Neural cell (in vitro differentiated cells): Measurements from ENCODE around the gene CCDC191.

Experiments
- EP300 ChIP-seq: fragments of 450-650 bp; conservative IDR thresholded peaks from 2 replicates; pipeline ENCODE4 v1.6.1; 2014; ENCODE audit warnings: antibody characterized with exemption, mild to moderate bottlenecking, moderate library complexity; ENCODE audit not compliant: poor library complexity, severe bottlenecking
- EZH2 ChIP-seq: fragments of 200-600, 300-800 bp; shearing (Covaris generic), sonication (generic); IDR thresholded peaks from 2 replicates; pipeline ENCODE4 v1.6.1; 2014; ENCODE audit warnings: antibody characterized with exemption, low read length, borderline replicate concordance, mild to moderate bottlenecking; ENCODE audit not compliant: insufficient read depth, poor library complexity, severe bottlenecking
- MXI1 ChIP-seq: fragments of 450-650 bp; conservative IDR thresholded peaks from 2 replicates; pipeline ENCODE4 v1.6.1; 2014; ENCODE audit warnings: antibody characterized with exemption, mild to moderate bottlenecking; ENCODE audit not compliant: poor library complexity, severe bottlenecking
- POLR2AphosphoS5 ChIP-seq: IDR thresholded peaks from 2 replicates; pipeline ENCODE4 v1.6.1; 2012
- RAD21 ChIP-seq: fragments of 450-650 bp; conservative IDR thresholded peaks from 2 replicates; pipeline ENCODE4 v1.6.1; 2014; ENCODE audit warnings: antibody characterized with exemption, mild to moderate bottlenecking, moderate library complexity
- TAF1 ChIP-seq: IDR thresholded peaks from 2 replicates; pipeline ENCODE4 v1.6.1; 2012; ENCODE audit warnings: low read depth
- TF ChIP-seq, protein P1 (sequence below): fragments of 450-650 bp; IDR thresholded peaks from 2 replicates; pipeline ENCODE4 v1.5.1; 2014; ENCODE audit warnings: antibody characterized with exemption, mild to moderate bottlenecking, moderate library complexity; ENCODE audit not compliant: poor library complexity, severe bottlenecking
- TF ChIP-seq, protein P2 (sequence below): IDR thresholded peaks from 2 replicates; pipeline ENCODE4 v1.6.1; 2012; ENCODE audit warnings: borderline replicate concordance

DNA sequence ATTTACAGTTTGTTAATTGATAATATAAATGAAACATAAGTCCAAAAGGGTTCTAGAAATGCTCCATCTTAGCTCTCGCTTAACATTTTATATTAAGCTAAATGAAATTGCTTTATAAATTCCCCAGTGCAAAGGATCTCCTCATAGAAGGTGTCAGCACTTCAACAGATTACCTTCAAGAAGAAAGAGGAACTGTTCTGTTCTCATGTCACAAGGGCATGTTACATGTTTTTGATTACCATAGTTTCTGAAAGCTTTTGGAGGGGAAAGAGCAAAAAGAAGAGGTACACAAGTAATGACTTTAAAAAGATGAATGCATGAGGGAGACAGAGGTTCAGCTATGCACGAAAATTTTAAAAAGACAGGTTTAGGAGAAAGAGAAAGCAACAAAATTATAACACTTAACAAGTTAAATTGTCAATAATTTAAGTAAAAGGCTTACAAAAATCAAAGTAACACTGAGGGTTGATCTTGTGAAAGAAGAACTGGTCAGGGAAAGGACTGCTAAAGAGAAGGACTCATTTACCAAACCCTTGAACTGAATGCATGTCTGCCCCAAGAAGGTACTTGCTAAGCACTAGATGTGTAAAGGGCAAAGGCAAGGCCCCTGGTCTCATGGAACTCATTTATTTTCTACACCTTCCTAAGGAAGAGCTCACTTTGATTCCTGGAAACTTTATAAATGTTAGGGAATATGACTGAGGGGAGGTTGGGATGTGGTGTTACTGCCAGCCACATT lies 45.1 kb downstream of the CCDC191 start:
- TF ChIP-seq RAD21: no peak
- no peak for TF ChIP-seq EZH2
- no peak for TF ChIP-seq POLR2AphosphoS5
- TF ChIP-seq EP300: no peak
- TF ChIP-seq, protein P1, sequence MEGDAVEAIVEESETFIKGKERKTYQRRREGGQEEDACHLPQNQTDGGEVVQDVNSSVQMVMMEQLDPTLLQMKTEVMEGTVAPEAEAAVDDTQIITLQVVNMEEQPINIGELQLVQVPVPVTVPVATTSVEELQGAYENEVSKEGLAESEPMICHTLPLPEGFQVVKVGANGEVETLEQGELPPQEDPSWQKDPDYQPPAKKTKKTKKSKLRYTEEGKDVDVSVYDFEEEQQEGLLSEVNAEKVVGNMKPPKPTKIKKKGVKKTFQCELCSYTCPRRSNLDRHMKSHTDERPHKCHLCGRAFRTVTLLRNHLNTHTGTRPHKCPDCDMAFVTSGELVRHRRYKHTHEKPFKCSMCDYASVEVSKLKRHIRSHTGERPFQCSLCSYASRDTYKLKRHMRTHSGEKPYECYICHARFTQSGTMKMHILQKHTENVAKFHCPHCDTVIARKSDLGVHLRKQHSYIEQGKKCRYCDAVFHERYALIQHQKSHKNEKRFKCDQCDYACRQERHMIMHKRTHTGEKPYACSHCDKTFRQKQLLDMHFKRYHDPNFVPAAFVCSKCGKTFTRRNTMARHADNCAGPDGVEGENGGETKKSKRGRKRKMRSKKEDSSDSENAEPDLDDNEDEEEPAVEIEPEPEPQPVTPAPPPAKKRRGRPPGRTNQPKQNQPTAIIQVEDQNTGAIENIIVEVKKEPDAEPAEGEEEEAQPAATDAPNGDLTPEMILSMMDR: no peak
- no peak for TF ChIP-seq MXI1
- TF ChIP-seq TAF1: no peak
- TF ChIP-seq, protein P2, sequence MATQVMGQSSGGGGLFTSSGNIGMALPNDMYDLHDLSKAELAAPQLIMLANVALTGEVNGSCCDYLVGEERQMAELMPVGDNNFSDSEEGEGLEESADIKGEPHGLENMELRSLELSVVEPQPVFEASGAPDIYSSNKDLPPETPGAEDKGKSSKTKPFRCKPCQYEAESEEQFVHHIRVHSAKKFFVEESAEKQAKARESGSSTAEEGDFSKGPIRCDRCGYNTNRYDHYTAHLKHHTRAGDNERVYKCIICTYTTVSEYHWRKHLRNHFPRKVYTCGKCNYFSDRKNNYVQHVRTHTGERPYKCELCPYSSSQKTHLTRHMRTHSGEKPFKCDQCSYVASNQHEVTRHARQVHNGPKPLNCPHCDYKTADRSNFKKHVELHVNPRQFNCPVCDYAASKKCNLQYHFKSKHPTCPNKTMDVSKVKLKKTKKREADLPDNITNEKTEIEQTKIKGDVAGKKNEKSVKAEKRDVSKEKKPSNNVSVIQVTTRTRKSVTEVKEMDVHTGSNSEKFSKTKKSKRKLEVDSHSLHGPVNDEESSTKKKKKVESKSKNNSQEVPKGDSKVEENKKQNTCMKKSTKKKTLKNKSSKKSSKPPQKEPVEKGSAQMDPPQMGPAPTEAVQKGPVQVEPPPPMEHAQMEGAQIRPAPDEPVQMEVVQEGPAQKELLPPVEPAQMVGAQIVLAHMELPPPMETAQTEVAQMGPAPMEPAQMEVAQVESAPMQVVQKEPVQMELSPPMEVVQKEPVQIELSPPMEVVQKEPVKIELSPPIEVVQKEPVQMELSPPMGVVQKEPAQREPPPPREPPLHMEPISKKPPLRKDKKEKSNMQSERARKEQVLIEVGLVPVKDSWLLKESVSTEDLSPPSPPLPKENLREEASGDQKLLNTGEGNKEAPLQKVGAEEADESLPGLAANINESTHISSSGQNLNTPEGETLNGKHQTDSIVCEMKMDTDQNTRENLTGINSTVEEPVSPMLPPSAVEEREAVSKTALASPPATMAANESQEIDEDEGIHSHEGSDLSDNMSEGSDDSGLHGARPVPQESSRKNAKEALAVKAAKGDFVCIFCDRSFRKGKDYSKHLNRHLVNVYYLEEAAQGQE: no peak
